ENCODE results near the gene INKA2. TPM values are rescaled to one million over a fixed set of nuclear protein-coding genes. Genes with fewer than 3 reads are reported as not detected.

The INKA2 gene
- polyA plus RNA-seq, 1 of the 3 experiments (the other 2 are of a cell fraction), result 1.1 TPM

DNA sequence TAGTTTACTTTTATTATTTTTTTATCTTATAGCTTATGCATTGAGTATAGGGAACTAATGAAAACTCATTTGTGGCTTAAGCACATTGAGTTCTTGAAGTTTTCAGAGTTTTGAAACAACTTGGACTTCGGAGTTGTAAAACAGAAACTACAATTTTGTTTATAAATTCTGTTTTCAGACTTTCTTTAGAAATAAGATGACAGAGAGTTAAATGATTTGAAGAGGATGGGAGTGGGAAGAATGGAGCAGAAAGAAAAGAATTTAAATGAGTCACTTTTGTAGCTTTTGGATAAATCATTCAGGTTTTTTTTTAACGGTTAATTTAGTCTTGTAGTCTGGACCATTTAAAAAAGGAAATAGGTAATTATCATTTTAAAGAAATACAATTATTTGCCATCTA, 32.3 kb downstream of the INKA2 start:
- Histone ChIP-seq H3K4me2 (no peak overlapping the region), H3K36me3 (replicated peaks in 1 of 2; ENCODE audit: control insufficient read depth in 1 of 2, insufficient read depth in 2 of 2, low read length in 1 of 2) (peaks cover 49 to 57% of the 10 kb centered on the region in 2 experiments), H3K9me3 (no peaks in the 10 kb centered on the region), H3K27ac (ENCODE audit: low read depth in 2 of 2, low read length in 1 of 2) (no peak overlapping the region), H4K20me1 (ENCODE audit: insufficient read depth) (no peaks in the 10 kb centered on the region), H3K79me2 (ENCODE audit: insufficient read depth) (no peaks in the 10 kb centered on the region), H2AFZ (ENCODE audit: low read depth) (no peak overlapping the region), H3K27me3 (ENCODE audit: insufficient read depth) (no peaks in the 10 kb centered on the region), H3K4me1 (ENCODE audit: control insufficient read depth in 1 of 2, insufficient read depth in 2 of 2, low read depth in 1 of 2, low read length in 1 of 2) (no peaks in the 10 kb centered on the region; a peak in 2 of 4 replicates), H3K9ac (no peak overlapping the region), H3F3A (replicated peaks; ENCODE audit: insufficient read depth) (peaks cover 12% of the 10 kb centered on the region), H3K9me2 (no peaks in the 10 kb centered on the region; the same call in 1 of the 2 replicates), H3K4me3 (ENCODE audit: low read depth in 2 of 2, low read length in 1 of 2) (no peak overlapping the region)
- CTCF ChIA-PET, result interaction anchor here (1.1 to 1.6 kb wide), 3 partner anchors 32 to 199 kb away, joined by 3 to 5 read pairs (median 4); no protein-coding TSS in a partner anchor
- TF ChIP-seq FOSL2 (IDR thresholded peaks at IDR 0.05; ENCODE audit: borderline replicate concordance, low read depth), result no peak
- no peak for TF ChIP-seq CHD2 (IDR thresholded peaks at IDR 0.05; ENCODE audit: low read length, partially characterized antibody)
- TF ChIP-seq GATA2 (CRISPR knock-in tag; IDR thresholded peaks at IDR 0.05), result no peak
- TF ChIP-seq, protein P1, sequence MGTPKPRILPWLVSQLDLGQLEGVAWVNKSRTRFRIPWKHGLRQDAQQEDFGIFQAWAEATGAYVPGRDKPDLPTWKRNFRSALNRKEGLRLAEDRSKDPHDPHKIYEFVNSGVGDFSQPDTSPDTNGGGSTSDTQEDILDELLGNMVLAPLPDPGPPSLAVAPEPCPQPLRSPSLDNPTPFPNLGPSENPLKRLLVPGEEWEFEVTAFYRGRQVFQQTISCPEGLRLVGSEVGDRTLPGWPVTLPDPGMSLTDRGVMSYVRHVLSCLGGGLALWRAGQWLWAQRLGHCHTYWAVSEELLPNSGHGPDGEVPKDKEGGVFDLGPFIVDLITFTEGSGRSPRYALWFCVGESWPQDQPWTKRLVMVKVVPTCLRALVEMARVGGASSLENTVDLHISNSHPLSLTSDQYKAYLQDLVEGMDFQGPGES (IDR thresholded peaks at IDR 0.05; ENCODE audit: low read depth, low read length), result no peak
- no peak for TF ChIP-seq FOXJ3 (CRISPR knock-in tag; IDR thresholded peaks at IDR 0.05)
- TF ChIP-seq, protein P2, sequence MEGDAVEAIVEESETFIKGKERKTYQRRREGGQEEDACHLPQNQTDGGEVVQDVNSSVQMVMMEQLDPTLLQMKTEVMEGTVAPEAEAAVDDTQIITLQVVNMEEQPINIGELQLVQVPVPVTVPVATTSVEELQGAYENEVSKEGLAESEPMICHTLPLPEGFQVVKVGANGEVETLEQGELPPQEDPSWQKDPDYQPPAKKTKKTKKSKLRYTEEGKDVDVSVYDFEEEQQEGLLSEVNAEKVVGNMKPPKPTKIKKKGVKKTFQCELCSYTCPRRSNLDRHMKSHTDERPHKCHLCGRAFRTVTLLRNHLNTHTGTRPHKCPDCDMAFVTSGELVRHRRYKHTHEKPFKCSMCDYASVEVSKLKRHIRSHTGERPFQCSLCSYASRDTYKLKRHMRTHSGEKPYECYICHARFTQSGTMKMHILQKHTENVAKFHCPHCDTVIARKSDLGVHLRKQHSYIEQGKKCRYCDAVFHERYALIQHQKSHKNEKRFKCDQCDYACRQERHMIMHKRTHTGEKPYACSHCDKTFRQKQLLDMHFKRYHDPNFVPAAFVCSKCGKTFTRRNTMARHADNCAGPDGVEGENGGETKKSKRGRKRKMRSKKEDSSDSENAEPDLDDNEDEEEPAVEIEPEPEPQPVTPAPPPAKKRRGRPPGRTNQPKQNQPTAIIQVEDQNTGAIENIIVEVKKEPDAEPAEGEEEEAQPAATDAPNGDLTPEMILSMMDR (IDR thresholded peaks at IDR 0.05), result no peak
- TF ChIP-seq, protein P3, sequence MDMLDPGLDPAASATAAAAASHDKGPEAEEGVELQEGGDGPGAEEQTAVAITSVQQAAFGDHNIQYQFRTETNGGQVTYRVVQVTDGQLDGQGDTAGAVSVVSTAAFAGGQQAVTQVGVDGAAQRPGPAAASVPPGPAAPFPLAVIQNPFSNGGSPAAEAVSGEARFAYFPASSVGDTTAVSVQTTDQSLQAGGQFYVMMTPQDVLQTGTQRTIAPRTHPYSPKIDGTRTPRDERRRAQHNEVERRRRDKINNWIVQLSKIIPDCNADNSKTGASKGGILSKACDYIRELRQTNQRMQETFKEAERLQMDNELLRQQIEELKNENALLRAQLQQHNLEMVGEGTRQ (IDR thresholded peaks at IDR 0.05; ENCODE audit: borderline replicate concordance, low read depth, low read length), result no peak
- POLR2A ChIA-PET, result no interaction called here
- no peak for DNase-seq
- 74% methylated on average over 2 of the region's 2 CpGs for WGBS (ENCODE audit: low lambda C conversion rate)

- Histone ChIP-seq H3K9me3 (no peaks in the 10 kb centered on the region), H3K4me2 (no peak overlapping the region), H3F3A (replicated peaks; ENCODE audit: insufficient read depth) (peaks cover 8% of the 10 kb centered on the region), H3K27me3 (ENCODE audit: insufficient read depth) (no peaks in the 10 kb centered on the region), H3K36me3 (replicated peaks in 1 of 2; ENCODE audit: control insufficient read depth in 1 of 2, insufficient read depth in 2 of 2, low read length in 1 of 2) (peaks cover 52 to 61% of the 10 kb centered on the region in 2 experiments), H3K79me2 (ENCODE audit: insufficient read depth) (no peaks in the 10 kb centered on the region), H3K4me1 (ENCODE audit: control insufficient read depth in 1 of 2, insufficient read depth in 2 of 2, low read depth in 1 of 2, low read length in 1 of 2) (no peaks in the 10 kb centered on the region; a peak in 2 of 4 replicates), H3K9ac (no peak overlapping the region), H3K9me2 (no peaks in the 10 kb centered on the region; the same call in 1 of the 2 replicates), H3K27ac (ENCODE audit: low read depth in 2 of 2, low read length in 1 of 2) (no peak overlapping the region), H2AFZ (ENCODE audit: low read depth) (no peak overlapping the region), H3K4me3 (ENCODE audit: low read depth in 2 of 2, low read length in 1 of 2) (no peak overlapping the region), H4K20me1 (ENCODE audit: insufficient read depth) (no peaks in the 10 kb centered on the region)
- POLR2A ChIA-PET, result no interaction called here
- CTCF ChIA-PET, result no interaction called here
- DNase-seq, result no peak
- 90% methylated on average over 3 of the region's 3 CpGs for WGBS (ENCODE audit: low lambda C conversion rate)
- TF ChIP-seq TCF12 (IDR thresholded peaks at IDR 0.05) (no peak), ELF1 (IDR thresholded peaks at IDR 0.05) (no peak), GABPA (IDR thresholded peaks at IDR 0.05; ENCODE audit: low read depth) (no peak), FOXJ3 (CRISPR knock-in tag; IDR thresholded peaks at IDR 0.05) (no peak), GATA2 (CRISPR knock-in tag; IDR thresholded peaks at IDR 0.05) (no peak), FOSL2 (IDR thresholded peaks at IDR 0.05; ENCODE audit: borderline replicate concordance, low read depth) (no peak), POLR2AphosphoS5 (IDR thresholded peaks at IDR 0.05; ENCODE audit: low read depth, low read length) (no peak), PBX3 (IDR thresholded peaks at IDR 0.05) (no peak), CHD2 (IDR thresholded peaks at IDR 0.05; ENCODE audit: low read length, partially characterized antibody) (no peak), SIN3A (IDR thresholded peaks at IDR 0.05; ENCODE audit: borderline replicate concordance, low read depth, low read length) (no peak), FOXM1 (IDR thresholded peaks at IDR 0.05; ENCODE audit: low read depth) (no peak), EZH2phosphoT487 (IDR thresholded peaks at IDR 0.05; ENCODE audit: borderline replicate concordance, low read depth) (no peak)
- TF ChIP-seq, protein P1 (IDR thresholded peaks at IDR 0.05; ENCODE audit: low read depth, low read length), result no peak
- TF ChIP-seq, protein P4, sequence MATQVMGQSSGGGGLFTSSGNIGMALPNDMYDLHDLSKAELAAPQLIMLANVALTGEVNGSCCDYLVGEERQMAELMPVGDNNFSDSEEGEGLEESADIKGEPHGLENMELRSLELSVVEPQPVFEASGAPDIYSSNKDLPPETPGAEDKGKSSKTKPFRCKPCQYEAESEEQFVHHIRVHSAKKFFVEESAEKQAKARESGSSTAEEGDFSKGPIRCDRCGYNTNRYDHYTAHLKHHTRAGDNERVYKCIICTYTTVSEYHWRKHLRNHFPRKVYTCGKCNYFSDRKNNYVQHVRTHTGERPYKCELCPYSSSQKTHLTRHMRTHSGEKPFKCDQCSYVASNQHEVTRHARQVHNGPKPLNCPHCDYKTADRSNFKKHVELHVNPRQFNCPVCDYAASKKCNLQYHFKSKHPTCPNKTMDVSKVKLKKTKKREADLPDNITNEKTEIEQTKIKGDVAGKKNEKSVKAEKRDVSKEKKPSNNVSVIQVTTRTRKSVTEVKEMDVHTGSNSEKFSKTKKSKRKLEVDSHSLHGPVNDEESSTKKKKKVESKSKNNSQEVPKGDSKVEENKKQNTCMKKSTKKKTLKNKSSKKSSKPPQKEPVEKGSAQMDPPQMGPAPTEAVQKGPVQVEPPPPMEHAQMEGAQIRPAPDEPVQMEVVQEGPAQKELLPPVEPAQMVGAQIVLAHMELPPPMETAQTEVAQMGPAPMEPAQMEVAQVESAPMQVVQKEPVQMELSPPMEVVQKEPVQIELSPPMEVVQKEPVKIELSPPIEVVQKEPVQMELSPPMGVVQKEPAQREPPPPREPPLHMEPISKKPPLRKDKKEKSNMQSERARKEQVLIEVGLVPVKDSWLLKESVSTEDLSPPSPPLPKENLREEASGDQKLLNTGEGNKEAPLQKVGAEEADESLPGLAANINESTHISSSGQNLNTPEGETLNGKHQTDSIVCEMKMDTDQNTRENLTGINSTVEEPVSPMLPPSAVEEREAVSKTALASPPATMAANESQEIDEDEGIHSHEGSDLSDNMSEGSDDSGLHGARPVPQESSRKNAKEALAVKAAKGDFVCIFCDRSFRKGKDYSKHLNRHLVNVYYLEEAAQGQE (IDR thresholded peaks at IDR 0.05; ENCODE audit: low read depth, low read length), result no peak
Observed at GRCh38 chr1:111705841-111706240, 33.4 kb downstream of the INKA2 start.
